ENCODE measurements around the gene SMIM26. TPM values are rescaled to one million over a fixed set of nuclear protein-coding genes. Genes with fewer than 3 reads are reported as not detected.

The SMIM26 gene
- total RNA-seq: 116 TPM

DNA sequence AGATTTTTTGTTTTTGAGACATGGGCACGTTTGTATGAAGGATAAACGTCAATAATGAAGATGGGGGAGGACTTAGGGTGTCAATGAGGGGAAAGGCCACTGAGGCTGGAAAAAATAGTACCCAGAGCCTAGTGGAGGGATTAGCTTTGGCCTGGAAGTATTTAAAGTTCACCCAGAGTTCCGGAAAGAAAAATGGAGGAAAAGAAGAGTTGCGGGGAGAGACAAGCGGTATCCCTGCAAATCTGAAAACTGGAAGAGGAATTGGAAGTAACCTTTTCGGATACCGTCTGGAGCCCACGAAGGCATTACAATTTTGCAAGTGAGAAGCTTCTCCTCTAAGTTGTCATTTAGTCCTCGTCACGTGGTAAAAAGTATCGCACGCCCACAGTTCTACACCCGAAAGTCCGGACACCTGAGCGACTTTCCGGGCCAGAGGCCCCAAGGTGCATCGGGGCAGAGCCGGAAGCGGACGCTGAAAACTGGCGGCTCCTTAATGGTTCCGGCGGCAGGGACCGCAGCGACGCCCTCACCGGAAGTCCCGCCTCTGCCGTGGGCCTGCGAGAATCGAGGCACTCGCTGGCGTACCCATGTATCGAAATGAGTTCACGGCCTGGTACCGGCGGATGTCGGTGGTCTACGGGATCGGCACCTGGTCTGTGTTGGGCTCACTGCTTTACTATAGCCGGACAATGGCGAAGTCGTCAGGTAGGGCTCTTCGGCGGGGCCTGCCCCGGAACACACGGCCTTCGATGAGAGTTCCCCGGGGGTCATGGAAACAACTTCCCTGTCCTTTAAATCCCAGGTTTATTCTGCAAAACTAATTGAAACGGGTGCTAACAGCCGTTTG is at the start of gene SMIM26:
Gene SMIM26, plus strand, starts transcription at position 541 of the 847 bp plus-strand sequence. Its CDS starts 47 bp downstream, at position 588.

DNA sequence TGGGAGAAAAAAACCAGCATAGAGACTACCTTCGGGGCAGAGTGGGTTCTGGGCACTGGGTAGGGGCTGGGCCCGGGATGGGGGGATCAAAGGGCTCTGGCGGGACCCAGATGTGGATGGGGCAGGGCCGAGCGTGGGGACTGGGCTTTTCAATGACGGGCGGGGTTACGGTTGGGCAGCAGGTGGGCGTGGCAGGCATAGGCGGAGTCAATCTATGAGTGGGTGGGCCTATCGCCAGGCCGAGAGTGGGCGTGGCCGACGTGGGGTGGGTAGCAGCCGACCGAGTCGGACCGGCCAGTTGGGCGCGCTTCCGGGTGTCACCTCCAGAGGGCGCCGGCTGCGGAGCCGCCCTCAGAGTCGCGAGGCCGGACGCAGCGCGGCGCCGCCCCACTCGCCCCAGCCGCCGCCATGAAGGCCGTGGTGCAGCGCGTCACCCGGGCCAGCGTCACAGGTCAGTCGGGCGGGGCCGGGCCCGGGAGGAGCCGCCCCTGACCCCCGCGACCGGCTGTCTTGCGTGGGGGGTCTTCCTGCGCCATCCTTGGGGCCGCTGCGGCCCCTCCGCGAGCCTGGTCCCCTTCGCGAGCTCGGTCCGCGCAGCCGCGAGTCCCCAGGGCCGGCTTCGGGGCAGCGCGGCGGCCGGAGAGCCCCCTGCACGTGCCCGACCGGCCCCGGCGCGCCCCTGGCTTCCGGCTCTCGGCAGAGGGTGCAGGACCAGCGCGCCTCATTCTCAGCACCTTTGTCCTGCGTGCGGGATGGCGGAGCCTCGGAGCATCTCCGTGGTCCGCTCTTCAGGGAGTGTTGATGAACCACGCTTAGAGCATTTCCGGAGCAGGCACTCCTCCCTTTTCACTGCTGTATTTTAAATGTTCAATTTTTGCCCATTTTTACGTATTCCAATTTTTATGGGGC is 20.7 kb downstream of the SMIM26 start, which contains the start of gene DTD1:
Gene DTD1, plus strand, starts transcription at position 390 of the 909 bp plus-strand sequence. Its CDS starts 19 bp downstream, at position 409.

Other genes with a start within 250 kb of the SMIM26 start
- gene DZANK1, start 100.4 kb upstream of the SMIM26 start, total RNA-seq: 4.0 TPM
- 24.5 TPM for gene POLR3F, start 100.0 kb upstream of the SMIM26 start, total RNA-seq
- 31.3 TPM for gene RBBP9, start 70.2 kb upstream of the SMIM26 start, total RNA-seq
- gene SEC23B, start 59.5 kb upstream of the SMIM26 start, total RNA-seq: 62.3 TPM
- gene DTD1, start 20.6 kb downstream of the SMIM26 start, total RNA-seq: 49.6 TPM
- gene SCP2D1, start 246.4 kb downstream of the SMIM26 start, total RNA-seq: not detected